Lung (tissue), 12 donors: ENCODE data around the gene ALKBH4. TPM values are rescaled to one million over a fixed set of nuclear protein-coding genes. Genes with fewer than 3 reads are reported as not detected.

Source experiments
- ATAC-seq: fragments of 200-7000 bp; cut with Tn5 transposase; one replicate; pipeline ENCODE4 v1.9.1; 2020; ENCODE audit warnings: moderate number of reproducible peaks; ENCODE audit not compliant: insufficient read depth, low FRiP score
- DNase-seq, 3 donors: peaks; one replicate each; pipeline ENCODE4 v3.0.0-alpha.2; 2013 to 2017
- H3K27ac ChIP-seq, 2 donors: one replicate each; pipeline ENCODE4 v1.5.1; 2013; ENCODE audit warnings: mild to moderate bottlenecking in 2 of 2, moderate library complexity in 2 of 2, control low read depth in 1 of 2, inconsistent platforms in 1 of 2, low read depth in 1 of 2, low read length in 1 of 2
- H3K27me3 ChIP-seq, 3 donors: one replicate each; pipeline ENCODE4 v1.5.1; 2013; ENCODE audit warnings: low read length in 2 of 3; ENCODE audit not compliant: control insufficient read depth in 3 of 3, insufficient read depth in 3 of 3
- H3K36me3 ChIP-seq, 4 donors: one replicate each; pipeline ENCODE4 v1.5.1; 2013; ENCODE audit warnings: low read length in 4 of 4, mild to moderate bottlenecking in 1 of 4, moderate library complexity in 1 of 4; ENCODE audit not compliant: control insufficient read depth in 4 of 4, insufficient read depth in 4 of 4
- H3K4me1 ChIP-seq, 5 donors: one replicate each; pipeline ENCODE4 v1.5.1; 2013; ENCODE audit warnings: low read length in 5 of 5, mild to moderate bottlenecking in 2 of 5, moderate library complexity in 1 of 5; ENCODE audit not compliant: control insufficient read depth in 5 of 5, insufficient read depth in 5 of 5
- H3K4me3 ChIP-seq: one replicate; pipeline ENCODE4 v1.5.1; 2013; ENCODE audit warnings: mild to moderate bottlenecking, control low read depth, moderate library complexity
- H3K9ac ChIP-seq, 2 donors: one replicate each; pipeline ENCODE4 v1.5.1; 2013; ENCODE audit warnings: low read length in 2 of 2, control low read depth in 1 of 2; ENCODE audit not compliant: insufficient read depth in 1 of 2
- H3K9me3 ChIP-seq, 4 donors: one replicate each; pipeline ENCODE4 v1.5.1; 2013; ENCODE audit warnings: low read length in 3 of 4, mild to moderate bottlenecking in 1 of 4, moderate library complexity in 1 of 4; ENCODE audit not compliant: control insufficient read depth in 4 of 4, insufficient read depth in 3 of 4
- WGBS, 2 donors: extraction: QIAGEN DNeasy Blood & Tissue Kit; methylation state at CpG; one replicate each; pipeline ENCODE4 v1.1.7; 2013; 5-methylcytosine and 5-hydroxymethylcytosine counted together
- polyA plus RNA-seq, 2 donors: library from polyadenylated mRNA; stranded (reverse); fragments of 200-250 nt; gene quantifications; one replicate each; pipeline ENCODE4 v1.2.1, GENCODE V29; 2013
- total RNA-seq, 2 donors: library from RNA; depleted of rRNA in 1 of 2; stranded (reverse); fragments of >200 nt in 1 of 2; gene quantifications; one replicate each; pipeline ENCODE4 v1.2.1, GENCODE V29; 2014 to 2021
- TF ChIP-seq, protein P1 (sequence below): IDR thresholded peaks from 2 replicates; pipeline ENCODE4 v1.5.1; 2012; ENCODE audit warnings: mild to moderate bottlenecking; ENCODE audit errors: control extremely low read depth, extremely low read depth
- donor health status: control.
- donor health status: control.
- donor health status: Bipolar disorder and iron deficiency.
- donor health status: healthy.
- donor health status: DM: yes; HTN: yes; CAD: no.

ALKBH4 gene
- total and polyA plus RNA-seq, 4 donors: 7.9 to 13.8 (median 10.3) TPM

DNA sequence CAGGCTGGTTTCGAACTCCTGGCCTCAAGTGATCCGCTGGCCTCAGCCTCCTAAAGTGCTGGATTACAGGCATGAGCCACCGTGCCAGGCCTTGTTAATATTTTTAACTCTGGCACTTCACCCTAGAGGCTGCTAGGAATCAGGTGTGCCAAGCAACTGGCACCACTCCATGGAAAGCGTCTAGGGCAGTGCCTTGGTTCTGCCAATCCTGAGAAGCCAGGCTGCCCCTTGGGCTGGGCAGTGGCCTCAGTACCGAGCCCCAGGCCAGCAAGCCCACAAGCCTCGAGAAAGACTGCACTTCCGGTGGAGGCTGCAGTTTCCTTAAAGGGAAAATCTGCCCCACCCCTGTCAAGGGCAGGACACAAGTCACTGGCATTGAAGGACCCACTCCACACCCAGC, 11.3 kb downstream of the ALKBH4 start:
- no peaks in the 10 kb centered on the region for H3K4me1 ChIP-seq
- no peak overlapping the region for H3K9ac ChIP-seq
- 65 to 73% methylated on average over 7 of the region's 7 CpGs for WGBS, 2 donors
- ATAC-seq (no peak), DNase-seq (no peak)
- no peak overlapping the region for H3K4me3 ChIP-seq
- H3K27me3 ChIP-seq: no peaks in the 10 kb centered on the region
- TF ChIP-seq, protein P1, sequence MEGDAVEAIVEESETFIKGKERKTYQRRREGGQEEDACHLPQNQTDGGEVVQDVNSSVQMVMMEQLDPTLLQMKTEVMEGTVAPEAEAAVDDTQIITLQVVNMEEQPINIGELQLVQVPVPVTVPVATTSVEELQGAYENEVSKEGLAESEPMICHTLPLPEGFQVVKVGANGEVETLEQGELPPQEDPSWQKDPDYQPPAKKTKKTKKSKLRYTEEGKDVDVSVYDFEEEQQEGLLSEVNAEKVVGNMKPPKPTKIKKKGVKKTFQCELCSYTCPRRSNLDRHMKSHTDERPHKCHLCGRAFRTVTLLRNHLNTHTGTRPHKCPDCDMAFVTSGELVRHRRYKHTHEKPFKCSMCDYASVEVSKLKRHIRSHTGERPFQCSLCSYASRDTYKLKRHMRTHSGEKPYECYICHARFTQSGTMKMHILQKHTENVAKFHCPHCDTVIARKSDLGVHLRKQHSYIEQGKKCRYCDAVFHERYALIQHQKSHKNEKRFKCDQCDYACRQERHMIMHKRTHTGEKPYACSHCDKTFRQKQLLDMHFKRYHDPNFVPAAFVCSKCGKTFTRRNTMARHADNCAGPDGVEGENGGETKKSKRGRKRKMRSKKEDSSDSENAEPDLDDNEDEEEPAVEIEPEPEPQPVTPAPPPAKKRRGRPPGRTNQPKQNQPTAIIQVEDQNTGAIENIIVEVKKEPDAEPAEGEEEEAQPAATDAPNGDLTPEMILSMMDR: no peak
- peaks cover 0 to 27% (median 10%) of the 10 kb centered on the region in 4 donors for H3K36me3 ChIP-seq
- no peaks in the 10 kb centered on the region for H3K9me3 ChIP-seq
- no peak overlapping the region for H3K27ac ChIP-seq

DNA sequence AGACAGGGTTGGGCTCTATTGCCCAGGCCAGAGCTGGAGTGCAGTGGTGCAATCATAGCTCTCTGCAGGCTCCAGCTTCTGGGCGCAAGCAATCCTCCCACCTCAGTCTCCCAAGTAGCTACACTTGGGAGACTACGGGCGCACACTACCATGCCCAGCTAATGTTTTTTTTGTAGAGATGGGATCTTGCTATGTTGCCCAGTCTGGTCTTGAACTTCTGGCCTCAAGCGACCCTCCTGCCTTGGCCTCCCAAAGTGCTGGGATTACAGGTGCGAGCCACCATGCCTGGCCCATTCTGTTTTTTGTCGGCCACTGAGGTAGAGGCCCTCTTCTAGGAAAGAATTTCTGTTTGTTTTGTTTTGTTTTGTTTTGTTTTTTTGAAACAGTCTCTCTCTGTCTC, 12.2 kb downstream of the ALKBH4 start:
- no peak overlapping the region for H3K9ac ChIP-seq
- H3K36me3 ChIP-seq: peaks cover 0 to 23% (median 5%) of the 10 kb centered on the region in 4 donors
- ATAC-seq (no peak), DNase-seq (no peak)
- H3K9me3 ChIP-seq: no peaks in the 10 kb centered on the region
- no peaks in the 10 kb centered on the region for H3K4me1 ChIP-seq
- H3K27ac ChIP-seq: no peak overlapping the region
- H3K4me3 ChIP-seq: no peak overlapping the region
- 82 to 96% methylated on average over 6 of the region's 6 CpGs for WGBS, 2 donors
- no peaks in the 10 kb centered on the region for H3K27me3 ChIP-seq
- TF ChIP-seq, protein P1: no peak

DNA sequence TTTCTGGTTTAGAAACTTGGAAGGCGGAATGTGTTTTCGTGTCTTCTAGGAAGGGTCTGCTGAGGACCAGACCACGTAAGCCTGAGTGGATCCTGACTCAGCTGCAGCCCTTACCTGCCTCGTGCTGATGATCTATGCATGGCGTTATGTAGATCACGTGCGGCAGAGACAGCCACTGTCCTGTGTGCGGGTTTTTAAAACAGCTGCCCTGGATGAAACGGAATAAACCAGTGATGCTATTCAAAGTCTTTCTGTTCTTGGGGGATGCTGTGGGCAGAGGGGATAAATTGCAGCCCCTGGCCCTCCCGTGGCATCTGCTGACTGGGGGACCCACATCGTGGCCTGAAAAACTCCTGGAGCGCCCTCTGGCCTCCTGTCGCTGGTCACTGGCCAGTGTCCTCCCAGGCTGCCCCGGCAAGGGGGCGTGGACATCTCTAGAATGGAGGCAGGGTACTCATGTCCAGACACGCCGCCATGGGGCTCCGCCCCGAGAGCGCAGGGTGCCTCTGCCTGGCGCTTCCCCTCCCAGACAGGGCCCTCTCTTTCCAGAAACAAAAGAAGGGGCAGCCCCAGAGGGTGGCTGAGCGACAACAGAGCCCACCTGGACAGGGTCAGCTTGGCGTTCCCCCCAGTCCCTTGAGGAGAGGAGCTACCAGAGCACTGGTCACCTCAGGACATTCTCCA, 13.2 kb downstream of the ALKBH4 start:
- H3K9ac ChIP-seq: no peak overlapping the region
- no peak for ATAC-seq
- WGBS, 2 donors: 61 to 84% methylated on average over 23 of the region's 23 CpGs

More for the DNA sequence above, 13.2 kb downstream of the ALKBH4 start:
- Histone ChIP-seq H3K27me3 (no peaks in the 10 kb centered on the region), H3K27ac (no peak overlapping the region), H3K9me3 (no peaks in the 10 kb centered on the region), H3K4me3 (no peak overlapping the region), H3K4me1 (no peaks in the 10 kb centered on the region), H3K36me3 (peaks cover 0 to 27% (median 1%) of the 10 kb centered on the region in 4 donors)
- no peak for DNase-seq
- TF ChIP-seq, protein P1: no peak
